Endothelial cell of umbilical vein (primary cell): ENCODE results near the gene HOXC5. TPM values are rescaled to one million over a fixed set of nuclear protein-coding genes. Genes with fewer than 3 reads are reported as not detected.

Source experiments
- BruUV-seq: library from RNA; stranded (reverse); fragments of 400-500 nt; replicated peaks from 2 replicates; lab custom pipeline; 2021; lab: Mats Ljungman, UMichigan
- CTCF ChIA-PET: fragments of 300-600, 350-600 bp; sonication (Branson Sonifier 250); formaldehyde crosslinking; loops from one replicate; lab custom pipeline; 2021; ENCODE audit warnings: antibody characterized with exemption, inconsistent platforms; lab: Charles Lee
- POLR2A ChIA-PET: fragments of 300-600, 350-600 bp; sonication (Branson Sonifier 250); formaldehyde crosslinking; loops from one replicate; lab custom pipeline; 2021; ENCODE audit warnings: antibody characterized with exemption, inconsistent platforms; lab: Charles Lee
- DNase-seq: peaks from one replicate; pipeline ENCODE4 v3.0.0-alpha.2; 2011; ENCODE audit warnings: low read depth, low spot score
- FAIRE-seq: peaks from 2 replicates; lab custom pipeline; 2011; peaks lifted over from hg19 to GRCh38; lab: Jason Lieb, UNC
- H2AFZ ChIP-seq: 2 replicates; pipeline ENCODE4 v1.6.0; 2012; ENCODE audit warnings: low read depth, low read length, control low read depth, inconsistent platforms
- H3K27ac ChIP-seq: 2 replicates; pipeline ENCODE4 v1.5.1; 2011; ENCODE audit warnings: low read depth, mild to moderate bottlenecking, control low read depth, low read length, moderate library complexity; ENCODE audit not compliant: insufficient read depth
- H3K27me3 ChIP-seq, 2 experiments: 2 replicates each; pipeline versions ENCODE4 v1.6.0 to v1.6.1; 2011; ENCODE audit warnings: low read length in 2 of 2, mixed read lengths in 1 of 2; ENCODE audit not compliant: control insufficient read depth in 2 of 2, insufficient read depth in 2 of 2
- H3K36me3 ChIP-seq, 2 experiments: 2 replicates in 1 of 2; 3 replicates in 1 of 2; pipeline ENCODE4 v1.5.1; 2011; ENCODE audit warnings: low read length in 2 of 2, mild to moderate bottlenecking in 1 of 2, moderate library complexity in 1 of 2; ENCODE audit not compliant: control insufficient read depth in 2 of 2, insufficient read depth in 2 of 2; ENCODE audit errors: extremely low read depth in 1 of 2
- H3K4me1 ChIP-seq: 3 replicates; pipeline ENCODE4 v1.5.1; 2011; ENCODE audit warnings: mild to moderate bottlenecking, low read length; ENCODE audit not compliant: control insufficient read depth, insufficient read depth; ENCODE audit errors: extremely low read depth
- H3K4me2 ChIP-seq: 2 replicates; pipeline ENCODE4 v1.6.1; 2011; ENCODE audit warnings: low read length, control low read depth, mixed read lengths; ENCODE audit not compliant: insufficient read depth
- H3K4me3 ChIP-seq, 3 experiments: fragments of 200-600 bp in 1 of 3; sonication (generic), shearing (Covaris generic) in 1 of 3; replicated peaks in 1 of 3; 2 replicates each; pipeline ENCODE4 v1.5.1; 2011 to 2016; ENCODE audit warnings: control low read depth in 3 of 3, low read length in 3 of 3, mild to moderate bottlenecking in 2 of 3, inconsistent platforms in 1 of 3, low read depth in 1 of 3, moderate library complexity in 1 of 3; ENCODE audit not compliant: insufficient read depth in 1 of 3
- H3K79me2 ChIP-seq: 2 replicates; pipeline ENCODE4 v1.6.0; 2012; ENCODE audit warnings: low read length, inconsistent platforms; ENCODE audit not compliant: control insufficient read depth, insufficient read depth
- H3K9ac ChIP-seq: replicated peaks from 2 replicates; pipeline ENCODE3; 2011; ENCODE audit warnings: low read length, control low read depth; ENCODE audit not compliant: insufficient read depth; ENCODE audit errors: extremely low read depth
- H3K9me1 ChIP-seq: replicated peaks from 3 replicates; pipeline ENCODE4 v1.6.0; 2011; ENCODE audit warnings: mild to moderate bottlenecking, low read length; ENCODE audit not compliant: control insufficient read depth, insufficient read depth; ENCODE audit errors: extremely low read depth
- H3K9me3 ChIP-seq: replicated peaks from 2 replicates; pipeline ENCODE4 v1.5.1; 2012; ENCODE audit warnings: low read length, inconsistent platforms; ENCODE audit not compliant: control insufficient read depth, insufficient read depth
- H4K20me1 ChIP-seq: replicated peaks from 2 replicates; pipeline ENCODE3; 2011; ENCODE audit warnings: mild to moderate bottlenecking, low read length; ENCODE audit not compliant: control insufficient read depth, insufficient read depth; ENCODE audit errors: extremely low read depth
- CTCF ChIP-seq, 2 donors: IDR thresholded peaks; 1 replicate in 1 of 2; 2 replicates in 1 of 2; pipeline ENCODE4 v1.5.1; 2011; ENCODE audit warnings: low read length in 2 of 2, mild to moderate bottlenecking in 2 of 2, moderate library complexity in 2 of 2, control low read depth in 1 of 2, inconsistent platforms in 1 of 2, low read depth in 1 of 2; ENCODE audit not compliant: insufficient read depth in 1 of 2; ENCODE audit errors: extremely low read depth in 1 of 2
- GATA2 ChIP-seq: IDR thresholded peaks from 2 replicates; pipeline ENCODE4 v1.7.0; 2011; ENCODE audit warnings: low read depth, mild to moderate bottlenecking, moderate library complexity, mixed read lengths, low read length; ENCODE audit not compliant: insufficient read length, insufficient read depth
- JUN ChIP-seq: IDR thresholded peaks from 2 replicates; pipeline ENCODE4 v1.6.1; 2011; ENCODE audit warnings: borderline replicate concordance, low read depth; ENCODE audit not compliant: insufficient read length, insufficient read depth
- MAX ChIP-seq: IDR thresholded peaks from 2 replicates; pipeline ENCODE4 v1.6.1; 2011; ENCODE audit not compliant: insufficient read depth, insufficient read length
- MYC ChIP-seq: IDR thresholded peaks from one replicate; pipeline ENCODE4 v1.6.1; 2011; ENCODE audit warnings: mild to moderate bottlenecking, low read depth, low read length
- POLR2A ChIP-seq: IDR thresholded peaks from 2 replicates; pipeline ENCODE4 v1.6.1; 2012; ENCODE audit warnings: low read depth, mild to moderate bottlenecking, control low read depth, low read length
- dilution Hi-C: fragments of 300-500 bp; cut with MboI; formaldehyde crosslinking; loops from one replicate; pipeline ENCODE4 v1.15.0; 2019; ENCODE audit warnings: low sequenced_read_pairs; ENCODE audit not compliant: extremely low pct_ligation_motif_present
- intact Hi-C: fragments of 100-400 bp; cut with micrococcal nuclease; formaldehyde crosslinking; loops from one replicate; pipeline ENCODE4 v1.10.0; 2022
- polyA plus RNA-seq, 4 experiments: library from polyadenylated mRNA; depleted of rRNA in 3 of 4; stranded (reverse) in 3 of 4; unstranded in 1 of 4; fragments of >200 nt; gene quantifications; 2 replicates each; pipeline versions ENCODE4 v1.2.1 to v1.2.3, GENCODE V29; 2011 to 2012; ENCODE audit warnings: missing spikeins in 1 of 4
- total RNA-seq: library from RNA; stranded (reverse); gene quantifications from 2 replicates; pipeline ENCODE4 v1.2.3, GENCODE V29; 2021

The HOXC5 gene
- total and polyA plus RNA-seq, 2 donors (not counting 3 experiments of a cell fraction or from before 2014, with no cell fraction given) = not detected

DNA sequence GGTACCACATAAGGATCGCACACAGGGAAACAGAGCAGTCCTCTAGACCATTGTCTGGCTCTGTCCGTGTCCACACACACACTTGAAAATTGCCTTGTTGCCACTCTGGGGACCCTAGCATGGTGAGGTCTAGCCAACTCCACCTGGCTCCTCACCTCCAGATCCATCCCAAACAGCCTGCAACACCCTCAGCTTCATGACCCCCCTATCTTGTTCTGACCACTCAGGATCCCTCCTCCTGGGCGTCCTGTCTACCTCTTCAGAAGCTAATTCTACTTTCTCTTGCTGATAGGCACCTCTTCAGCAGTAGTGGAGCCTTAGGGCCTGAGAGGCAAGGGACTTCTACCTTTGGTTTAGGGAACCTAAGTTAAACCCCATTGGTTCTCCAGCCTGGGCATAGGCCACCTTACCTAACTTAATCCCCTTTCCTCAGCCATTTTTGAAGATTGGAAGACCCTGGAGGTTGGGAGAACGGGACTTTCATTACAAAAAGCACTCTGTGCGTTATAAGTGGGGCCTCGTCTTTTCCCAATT is 697 bp upstream of the HOXC5 start:
- H3K4me1 ChIP-seq = no peaks in the 10 kb centered on the region
- H3K9me1 ChIP-seq = no peaks in the 10 kb centered on the region
- DNase-seq (no peak), FAIRE-seq (no peak)
- no peaks in the 10 kb centered on the region for H3K79me2 ChIP-seq
- no TSS peak for BruUV-seq
- H4K20me1 ChIP-seq = no peaks in the 10 kb centered on the region
- H2AFZ ChIP-seq = no peak overlapping the region
- no peak overlapping the region for H3K4me3 ChIP-seq
- no peak for TF ChIP-seq CTCF (IDR thresholded peaks at IDR 0.05; ENCODE audit: extremely low read depth in 1 of 2, insufficient read depth in 1 of 2, low read depth in 1 of 2, low read length in 2 of 2)
- no peak for TF ChIP-seq GATA2
- TF ChIP-seq JUN = no peak
- no peak for TF ChIP-seq MYC
- TF ChIP-seq POLR2A = no peak
- TF ChIP-seq MAX = no peak
- H3K36me3 ChIP-seq = no peaks in the 10 kb centered on the region
- H3K4me2 ChIP-seq = no peak overlapping the region
- intact Hi-C loops (loop anchor here (1.0 kb wide), 2 partner anchors 159 to 169 kb away; no protein-coding TSS in a partner anchor), dilution Hi-C loops (no loop called here)
- peaks cover 81 to 91% of the 10 kb centered on the region in 2 experiments for H3K27me3 ChIP-seq
- H3K27ac ChIP-seq = no peak overlapping the region
- no peak overlapping the region for H3K9ac ChIP-seq
- POLR2A ChIA-PET = no interaction called here
- CTCF ChIA-PET = interaction anchor here (0.5 to 6.1 kb wide), 25 partner anchors 8 to 183 kb away, joined by 3 to 91 read pairs (median 5); partner anchors contain the start of genes HOXC10 and HOXC4
- no peaks in the 10 kb centered on the region for H3K9me3 ChIP-seq
